Peyer's patch (tissue), 4 donors: ENCODE results near the gene DLX4. TPM values are rescaled to one million over a fixed set of nuclear protein-coding genes. Genes with fewer than 3 reads are reported as not detected.

Experiments
- DNase-seq, 3 donors: peaks; one replicate each; pipeline ENCODE4 v3.0.0-alpha.2; 2017 to 2019
- H3K27ac ChIP-seq, 4 donors: fragments of 200-600 bp; sonication (generic); one replicate each; pipeline ENCODE4 v1.5.1; 2016 to 2019
- H3K27me3 ChIP-seq, 2 donors: fragments of 200-600 bp; sonication (generic); one replicate each; pipeline ENCODE4 v1.5.1; 2019
- H3K36me3 ChIP-seq, 3 donors: fragments of 200-600 bp; sonication (generic); one replicate each; pipeline ENCODE4 v1.5.1; 2016 to 2019
- H3K4me1 ChIP-seq, 4 donors: fragments of 200-600 bp; sonication (generic); one replicate each; pipeline ENCODE4 v1.5.1; 2016 to 2019
- H3K4me3 ChIP-seq, 4 donors: fragments of 200-600 bp; sonication (generic); 1 replicate in 3 of 4; 2 replicates in 1 of 4; pipeline ENCODE4 v1.5.1; 2016 to 2019; ENCODE audit warnings: mild to moderate bottlenecking in 1 of 4
- H3K9me3 ChIP-seq, 4 donors: fragments of 200-600 bp; sonication (generic); one replicate each; pipeline ENCODE4 v1.5.1; 2016 to 2019; ENCODE audit warnings: mild to moderate bottlenecking in 1 of 4
- POLR2A ChIP-seq, 2 donors: fragments of 450-650 bp; IDR thresholded peaks; one replicate each; pipeline ENCODE4 v1.5.1; 2017; ENCODE audit warnings: antibody characterized with exemption in 2 of 2, mild to moderate bottlenecking in 2 of 2, moderate library complexity in 2 of 2
- total RNA-seq, 4 donors: library from RNA; depleted of rRNA; stranded (reverse); fragments of >200 nt; gene quantifications; one replicate each; pipeline ENCODE4 v1.1.0, GENCODE V29; 2016
- TF ChIP-seq, protein P1 (sequence below), 6 experiments: fragments of 450-650 bp in 4 of 6; fragments of 200-600 bp in 2 of 6; sonication (generic) in 1 of 6; IDR thresholded peaks; one replicate each; pipeline ENCODE4 v1.5.1; 2017 to 2019; ENCODE audit warnings: antibody characterized with exemption in 6 of 6, mild to moderate bottlenecking in 3 of 6, moderate library complexity in 1 of 6

The DLX4 gene
- total RNA-seq, 4 donors from 2014 or later = not detected

GRCh38 chr17:49986396-49987289, 17.7 kb downstream of the DLX4 start:
- no peak overlapping the region for H3K4me3 ChIP-seq
- TF ChIP-seq, protein P1, sequence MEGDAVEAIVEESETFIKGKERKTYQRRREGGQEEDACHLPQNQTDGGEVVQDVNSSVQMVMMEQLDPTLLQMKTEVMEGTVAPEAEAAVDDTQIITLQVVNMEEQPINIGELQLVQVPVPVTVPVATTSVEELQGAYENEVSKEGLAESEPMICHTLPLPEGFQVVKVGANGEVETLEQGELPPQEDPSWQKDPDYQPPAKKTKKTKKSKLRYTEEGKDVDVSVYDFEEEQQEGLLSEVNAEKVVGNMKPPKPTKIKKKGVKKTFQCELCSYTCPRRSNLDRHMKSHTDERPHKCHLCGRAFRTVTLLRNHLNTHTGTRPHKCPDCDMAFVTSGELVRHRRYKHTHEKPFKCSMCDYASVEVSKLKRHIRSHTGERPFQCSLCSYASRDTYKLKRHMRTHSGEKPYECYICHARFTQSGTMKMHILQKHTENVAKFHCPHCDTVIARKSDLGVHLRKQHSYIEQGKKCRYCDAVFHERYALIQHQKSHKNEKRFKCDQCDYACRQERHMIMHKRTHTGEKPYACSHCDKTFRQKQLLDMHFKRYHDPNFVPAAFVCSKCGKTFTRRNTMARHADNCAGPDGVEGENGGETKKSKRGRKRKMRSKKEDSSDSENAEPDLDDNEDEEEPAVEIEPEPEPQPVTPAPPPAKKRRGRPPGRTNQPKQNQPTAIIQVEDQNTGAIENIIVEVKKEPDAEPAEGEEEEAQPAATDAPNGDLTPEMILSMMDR (IDR thresholded peaks at IDR 0.05) = no peak
- TF ChIP-seq POLR2A (IDR thresholded peaks at IDR 0.05) = no peak
- DNase-seq = peak in 1 of 3 donors; percentile 18
- no peaks in the 10 kb centered on the region for H3K36me3 ChIP-seq
- peaks cover 0 to 5% of the 10 kb centered on the region in 2 donors for H3K27me3 ChIP-seq
- H3K9me3 ChIP-seq = no peaks in the 10 kb centered on the region
- H3K4me1 ChIP-seq = no peaks in the 10 kb centered on the region
- H3K27ac ChIP-seq = no peak overlapping the region

DNA sequence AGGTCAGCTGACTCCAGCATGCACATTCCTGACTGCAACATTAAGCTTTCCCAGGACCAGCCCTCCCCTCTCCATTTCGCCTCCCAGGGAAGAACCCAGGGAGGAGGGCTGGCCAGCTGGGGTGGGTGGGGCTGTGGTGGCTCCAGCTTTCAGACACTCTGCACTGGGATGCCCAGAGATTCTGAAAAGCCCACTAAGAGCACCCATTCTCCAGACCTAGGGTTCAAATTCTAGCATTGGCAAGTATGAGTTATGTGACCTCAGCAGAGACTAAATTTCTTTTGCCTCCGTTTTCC, 18.2 kb downstream of the DLX4 start:
- Histone ChIP-seq H3K4me1 (no peaks in the 10 kb centered on the region), H3K27me3 (peaks cover 0 to 5% of the 10 kb centered on the region in 2 donors), H3K27ac (no peak overlapping the region), H3K36me3 (no peaks in the 10 kb centered on the region), H3K9me3 (no peaks in the 10 kb centered on the region), H3K4me3 (no peak overlapping the region)
- peak in 1 of 3 donors; percentile 9 for DNase-seq
- TF ChIP-seq POLR2A (IDR thresholded peaks at IDR 0.05) = no peak
- TF ChIP-seq, protein P1 (IDR thresholded peaks at IDR 0.05) = no peak

DNA sequence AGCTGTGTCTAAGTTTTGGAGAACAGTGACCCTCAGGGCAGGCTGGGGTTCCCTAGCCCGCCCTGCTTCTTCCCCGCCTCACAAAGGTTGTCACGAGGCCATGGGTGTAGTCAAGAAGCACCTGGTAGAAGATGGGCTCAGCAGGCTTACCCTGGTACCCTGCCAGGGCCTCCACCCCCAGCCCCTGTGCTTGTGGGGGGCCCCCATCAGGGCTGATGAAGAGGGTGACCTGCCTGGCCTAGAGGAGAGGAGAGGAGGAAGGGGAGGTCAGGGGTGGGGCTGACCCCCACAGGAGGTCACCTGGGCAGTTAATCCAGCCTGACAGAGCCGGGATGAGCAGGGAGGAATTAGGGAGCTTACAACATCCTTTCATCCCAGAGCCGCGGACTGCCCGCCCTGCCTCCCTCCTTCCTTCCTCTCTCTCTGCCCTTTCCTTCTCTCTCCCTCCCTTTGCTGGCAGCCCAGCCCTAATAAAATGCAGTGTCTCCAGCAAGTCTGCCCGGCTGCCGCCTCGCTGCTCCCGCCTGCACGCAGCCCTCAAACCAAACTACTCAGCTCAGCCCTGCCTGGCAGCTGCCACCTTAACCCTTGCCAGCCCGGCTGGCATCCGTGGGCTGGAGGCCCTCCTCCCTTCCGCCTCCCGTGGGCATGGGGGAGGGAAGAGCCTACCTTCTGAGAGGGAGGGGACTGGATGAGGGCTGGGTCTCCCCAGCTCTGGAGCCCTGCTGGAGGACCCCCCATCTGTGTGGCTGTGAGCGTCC, 18.9 kb downstream of the DLX4 start:
- DNase-seq = peak in 2 of 3 donors; percentile 37 to 38
- Histone ChIP-seq H3K36me3 (no peaks in the 10 kb centered on the region), H3K27me3 (peaks cover 0 to 9% of the 10 kb centered on the region in 2 donors), H3K27ac (no peak overlapping the region), H3K4me1 (peaks cover 0 to under 1% (median 0%) of the 10 kb centered on the region in 4 donors), H3K4me3 (no peak overlapping the region), H3K9me3 (no peaks in the 10 kb centered on the region)
- TF ChIP-seq, protein P1 (IDR thresholded peaks at IDR 0.05) = no peak
- no peak for TF ChIP-seq POLR2A (IDR thresholded peaks at IDR 0.05)

DNA sequence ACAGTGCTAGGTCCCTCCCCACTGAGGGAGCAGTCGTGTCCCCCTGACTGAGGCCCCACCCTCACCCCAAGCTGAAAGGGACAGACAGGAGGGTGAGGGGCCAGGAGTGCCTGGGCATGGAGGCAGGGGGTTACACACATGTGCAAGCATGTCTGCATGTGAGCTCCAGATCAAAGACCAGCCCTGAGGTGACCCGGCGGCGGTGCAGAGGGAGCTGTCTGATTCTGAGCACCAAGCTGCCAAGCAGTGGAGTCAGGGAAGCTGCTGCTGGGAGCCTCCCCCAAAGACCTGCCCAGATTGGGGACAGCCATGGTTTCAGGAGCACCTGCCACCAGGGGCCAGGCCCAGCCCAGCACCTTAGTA, 20.5 kb downstream of the DLX4 start:
- Histone ChIP-seq H3K27me3 (peaks cover 0 to 18% of the 10 kb centered on the region in 2 donors), H3K4me1 (peaks cover 0 to 17% (median 11%) of the 10 kb centered on the region in 4 donors), H3K9me3 (no peaks in the 10 kb centered on the region), H3K36me3 (no peaks in the 10 kb centered on the region), H3K4me3 (no peak overlapping the region), H3K27ac (no peak overlapping the region)
- DNase-seq = peak in 1 of 3 donors; percentile 35
- no peak for TF ChIP-seq POLR2A (IDR thresholded peaks at IDR 0.05)
- TF ChIP-seq, protein P1 (IDR thresholded peaks at IDR 0.05) = no peak

- peaks cover 0 to 23% (median 11%) of the 10 kb centered on the region in 4 donors for H3K4me1 ChIP-seq
- TF ChIP-seq POLR2A (IDR thresholded peaks at IDR 0.05) = no peak
- TF ChIP-seq, protein P1 (IDR thresholded peaks at IDR 0.05) = no peak
- peaks cover 0 to 21% of the 10 kb centered on the region in 2 donors for H3K27me3 ChIP-seq
- no peak for DNase-seq
- no peak overlapping the region for H3K27ac ChIP-seq
- H3K36me3 ChIP-seq = no peaks in the 10 kb centered on the region
- H3K9me3 ChIP-seq = no peaks in the 10 kb centered on the region
- no peak overlapping the region for H3K4me3 ChIP-seq
Measured at GRCh38 chr17:49990331-49990730, 21.3 kb downstream of the DLX4 start.
